ENCODE data around the gene WDTC1. TPM values are rescaled to one million over a fixed set of nuclear protein-coding genes. Genes with fewer than 3 reads are reported as not detected.
A peak's percentile ranks its signal among the peaks of the same experiment; 100 is the strongest.

WDTC1 gene
- total RNA-seq, 1 experiment from 2014 or later, result 15.1 TPM

- H3K9me3 ChIP-seq (replicated peaks), result no peaks in the 10 kb centered on the region
- H3K36me3 ChIP-seq, result peaks cover 24% of the 10 kb centered on the region
- no peaks in the 10 kb centered on the region for H3K27me3 ChIP-seq
- H3K4me1 ChIP-seq, result peaks cover 3% of the 10 kb centered on the region; the same call in 1 of the 2 replicates
- H3K27ac ChIP-seq, result no peak overlapping the region
- no peak for DNase-seq
- H3K4me3 ChIP-seq, result no peak overlapping the region
Observed at GRCh38 chr1:27325286-27325685, 90.9 kb downstream of the WDTC1 start.

DNA sequence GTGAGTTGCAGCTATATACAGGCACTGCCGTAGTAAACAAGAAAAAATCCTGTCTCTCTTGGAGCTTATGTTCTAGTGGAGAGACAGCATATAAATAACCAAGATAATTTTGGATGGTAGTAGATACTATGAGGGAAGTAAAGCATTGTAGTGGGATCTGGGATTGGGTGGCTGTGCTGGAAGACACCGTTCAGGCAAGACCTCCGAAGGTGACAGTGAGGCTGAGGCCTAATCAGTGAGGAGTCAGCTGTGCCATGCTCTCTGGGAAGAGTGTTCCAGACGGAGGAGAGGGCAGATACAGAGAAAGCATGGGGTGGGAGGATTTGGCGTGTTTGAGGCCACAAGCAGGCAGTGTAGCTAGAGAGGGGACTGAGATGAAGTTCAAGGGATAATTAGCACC lies 93.5 kb downstream of the WDTC1 start:
- Histone ChIP-seq H3K9me3 (replicated peaks) (no peaks in the 10 kb centered on the region), H3K4me3 (no peak overlapping the region), H3K36me3 (peaks cover 32% of the 10 kb centered on the region), H3K27ac (no peak overlapping the region), H3K27me3 (no peaks in the 10 kb centered on the region), H3K4me1 (peaks cover 3% of the 10 kb centered on the region; the same call in 1 of the 2 replicates)
- no peak for DNase-seq

DNA sequence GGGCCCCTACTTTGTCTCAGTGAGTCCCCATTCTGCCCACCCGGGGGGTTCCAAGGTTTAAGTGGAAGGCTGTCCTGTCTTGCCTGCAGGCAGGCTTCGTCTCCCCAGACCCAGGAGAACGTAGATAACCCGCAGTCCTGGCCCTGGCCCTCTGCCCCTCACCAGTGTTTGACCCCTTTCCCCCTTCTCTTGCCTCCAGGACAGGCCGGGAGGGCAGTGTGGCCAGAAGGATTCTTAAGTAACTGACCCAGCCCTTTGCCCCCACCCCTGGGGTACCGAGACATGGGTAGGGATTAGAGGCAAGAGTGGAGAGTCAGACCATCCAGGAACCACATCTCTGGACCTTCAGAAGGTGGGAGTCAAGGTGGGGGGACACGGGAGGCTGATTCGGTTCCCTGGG lies 96.4 kb downstream of the WDTC1 start:
- H3K9me3 ChIP-seq (replicated peaks), result no peaks in the 10 kb centered on the region
- H3K4me3 ChIP-seq, result no peak overlapping the region
- H3K36me3 ChIP-seq, result peaks cover 31% of the 10 kb centered on the region
- no peak overlapping the region for H3K27ac ChIP-seq
- no peak for DNase-seq
- peaks cover 3% of the 10 kb centered on the region; the same call in 1 of the 2 replicates for H3K4me1 ChIP-seq
- H3K27me3 ChIP-seq, result no peaks in the 10 kb centered on the region

DNA sequence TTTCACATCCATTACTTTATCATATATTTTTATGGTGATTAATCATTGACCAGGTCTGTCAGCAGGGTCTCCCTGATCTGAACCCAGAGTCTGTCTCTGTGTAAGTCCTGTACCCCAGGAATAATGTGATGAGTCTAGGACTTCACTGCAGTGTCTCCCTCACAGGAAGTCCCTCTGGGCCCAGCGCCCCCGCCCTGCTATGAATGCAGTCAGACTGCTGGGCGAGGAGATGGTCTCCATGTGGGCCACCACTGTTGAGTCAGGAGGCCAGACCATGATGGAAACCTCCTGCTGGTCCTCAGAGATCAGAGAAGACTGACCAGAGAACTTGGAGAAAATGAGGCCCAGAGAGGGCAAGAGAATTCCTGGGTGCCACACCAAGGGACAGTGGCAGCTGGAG lies 97.0 kb downstream of the WDTC1 start:
- no peaks in the 10 kb centered on the region for H3K27me3 ChIP-seq
- peaks cover 29% of the 10 kb centered on the region for H3K36me3 ChIP-seq
- no peak overlapping the region for H3K4me3 ChIP-seq
- no peak overlapping the region for H3K27ac ChIP-seq
- peaks cover 3% of the 10 kb centered on the region; the same call in 1 of the 2 replicates for H3K4me1 ChIP-seq
- DNase-seq, result no peak
- no peaks in the 10 kb centered on the region for H3K9me3 ChIP-seq (replicated peaks)

- H3K27ac ChIP-seq, result no peak overlapping the region
- peaks cover 28% of the 10 kb centered on the region for H3K36me3 ChIP-seq
- H3K27me3 ChIP-seq, result no peaks in the 10 kb centered on the region
- DNase-seq, result no peak
- no peak overlapping the region for H3K4me3 ChIP-seq
- no peaks in the 10 kb centered on the region for H3K9me3 ChIP-seq (replicated peaks)
- peaks cover 2% of the 10 kb centered on the region; the same call in 1 of the 2 replicates for H3K4me1 ChIP-seq
Observed at GRCh38 chr1:27331922-27332321, 97.5 kb downstream of the WDTC1 start.

GRCh38 chr1:27332536-27333281 lies 98.3 kb downstream of the WDTC1 start:
- DNase-seq, result peak; percentile 55 to 77
- H3K36me3 ChIP-seq, result peaks cover 26% of the 10 kb centered on the region
- no peak overlapping the region for H3K4me3 ChIP-seq
- no peaks in the 10 kb centered on the region for H3K27me3 ChIP-seq
- H3K4me1 ChIP-seq, result no peaks in the 10 kb centered on the region
- H3K27ac ChIP-seq, result no peak overlapping the region
- H3K9me3 ChIP-seq (replicated peaks), result no peaks in the 10 kb centered on the region

DNA sequence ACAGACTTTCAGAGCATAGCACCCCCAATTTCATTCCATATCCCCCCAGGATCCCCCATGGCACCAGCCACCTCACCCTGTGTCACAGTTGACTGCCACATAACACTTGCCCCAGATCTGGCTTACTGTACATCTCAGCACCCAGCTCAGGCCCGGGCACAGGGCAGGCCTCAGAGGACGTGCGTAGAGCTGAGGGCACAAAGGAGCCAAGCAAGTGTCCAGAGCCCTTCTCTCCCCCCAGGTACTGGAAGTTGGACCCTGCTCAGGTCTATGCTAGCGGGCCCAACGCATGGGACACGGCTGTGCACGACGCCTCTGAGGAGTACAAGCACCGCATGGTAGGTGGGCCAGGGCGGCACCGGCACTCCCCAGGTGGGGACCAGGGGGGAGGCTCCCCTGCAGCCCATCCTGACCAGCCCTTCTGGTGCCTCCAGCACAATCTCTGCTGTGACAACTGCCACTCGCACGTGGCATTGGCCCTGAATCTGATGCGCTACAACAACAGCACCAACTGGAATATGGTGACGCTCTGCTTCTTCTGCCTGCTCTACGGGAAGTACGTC lies 99.4 kb downstream of the WDTC1 start:
- peaks cover 22% of the 10 kb centered on the region for H3K36me3 ChIP-seq
- no peaks in the 10 kb centered on the region for H3K27me3 ChIP-seq
- H3K4me3 ChIP-seq, result no peak overlapping the region
- H3K4me1 ChIP-seq, result no peaks in the 10 kb centered on the region
- H3K9me3 ChIP-seq (replicated peaks), result no peaks in the 10 kb centered on the region
- DNase-seq, result no peak
- H3K27ac ChIP-seq, result no peak overlapping the region

- H3K4me3 ChIP-seq, result no peak overlapping the region
- H3K4me1 ChIP-seq, result peaks cover 3% of the 10 kb centered on the region
- no peak overlapping the region for H3K27ac ChIP-seq
- DNase-seq, result no peak
- H3K9me3 ChIP-seq (replicated peaks), result no peaks in the 10 kb centered on the region
- H3K27me3 ChIP-seq, result no peaks in the 10 kb centered on the region
- H3K36me3 ChIP-seq, result peaks cover 17% of the 10 kb centered on the region
Observed at GRCh38 chr1:27335506-27336422, 101.3 kb downstream of the WDTC1 start.

- no peaks in the 10 kb centered on the region for H3K9me3 ChIP-seq (replicated peaks)
- peaks cover 17% of the 10 kb centered on the region for H3K36me3 ChIP-seq
- no peak for DNase-seq
- H3K27ac ChIP-seq, result no peak overlapping the region
- no peak overlapping the region for H3K4me3 ChIP-seq
- H3K27me3 ChIP-seq, result no peaks in the 10 kb centered on the region
- H3K4me1 ChIP-seq, result peaks cover 12% of the 10 kb centered on the region
Observed at GRCh38 chr1:27336756-27337155, 102.3 kb downstream of the WDTC1 start.

- Histone ChIP-seq H3K27ac (no peak overlapping the region), H3K4me1 (peaks cover 28% of the 10 kb centered on the region), H3K27me3 (no peaks in the 10 kb centered on the region), H3K36me3 (peaks cover 5% of the 10 kb centered on the region), H3K9me3 (replicated peaks) (no peaks in the 10 kb centered on the region), H3K4me3 (no peak overlapping the region)
- DNase-seq, result no peak
Observed at GRCh38 chr1:27338751-27339150, 104.3 kb downstream of the WDTC1 start.

DNA sequence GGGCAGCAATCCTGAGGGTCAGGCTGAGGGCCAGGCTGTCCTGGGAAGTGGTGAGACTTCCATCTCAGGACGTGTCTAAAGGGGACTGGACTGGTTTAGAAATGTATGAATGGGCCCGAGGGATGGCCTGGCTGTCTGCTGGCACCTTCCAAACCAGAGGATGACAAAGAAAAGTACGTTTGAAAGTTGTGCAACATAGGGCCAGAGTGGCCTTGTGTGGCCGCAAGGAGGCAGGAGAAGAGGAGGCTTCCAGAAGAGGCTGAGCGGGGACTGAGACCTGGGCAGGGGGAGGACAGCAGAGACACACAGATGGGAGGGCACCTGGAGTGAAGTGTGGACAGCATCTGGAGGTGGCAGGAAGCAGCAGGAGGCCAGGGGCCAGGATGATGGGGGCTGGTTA lies 104.8 kb downstream of the WDTC1 start:
- H3K36me3 ChIP-seq, result peaks cover 1% of the 10 kb centered on the region
- H3K4me1 ChIP-seq, result peaks cover 28% of the 10 kb centered on the region
- no peaks in the 10 kb centered on the region for H3K27me3 ChIP-seq
- no peak overlapping the region for H3K27ac ChIP-seq
- no peak overlapping the region for H3K4me3 ChIP-seq
- DNase-seq, result no peak
- no peaks in the 10 kb centered on the region for H3K9me3 ChIP-seq (replicated peaks)

GRCh38 chr1:27341525-27342252 lies 107.3 kb downstream of the WDTC1 start, which contains the start of gene SYTL1:
SYTL1 (plus strand) TSS chr1:27342022; CDS start chr1:27345335, 3,313 bp downstream.
- Histone ChIP-seq H3K9me3 (replicated peaks) (no peaks in the 10 kb centered on the region), H3K27me3 (no peaks in the 10 kb centered on the region), H3K27ac (no peak within 1 kb of the TSS), H3K4me1 (peaks cover 28% of the 10 kb centered on the region), H3K4me3 (0 out of 2 replicates have a peak within 1 kb of the TSS, but pooled peaks have one; percentile 5), H3K36me3 (no peaks in the 10 kb centered on the region)
- peak; percentile 81 to 84 for DNase-seq

- no peaks in the 10 kb centered on the region for H3K36me3 ChIP-seq
- no peak overlapping the region for H3K4me3 ChIP-seq
- H3K27me3 ChIP-seq, result no peaks in the 10 kb centered on the region
- peaks cover 28% of the 10 kb centered on the region for H3K4me1 ChIP-seq
- H3K27ac ChIP-seq, result no peak overlapping the region
- no peaks in the 10 kb centered on the region for H3K9me3 ChIP-seq (replicated peaks)
- DNase-seq, result no peak
Observed at GRCh38 chr1:27342391-27342777, 108.0 kb downstream of the WDTC1 start.

Data from SJCRH30 (cell line).